ENCODE data around the gene NAALADL2.

NAALADL2 gene

DNA sequence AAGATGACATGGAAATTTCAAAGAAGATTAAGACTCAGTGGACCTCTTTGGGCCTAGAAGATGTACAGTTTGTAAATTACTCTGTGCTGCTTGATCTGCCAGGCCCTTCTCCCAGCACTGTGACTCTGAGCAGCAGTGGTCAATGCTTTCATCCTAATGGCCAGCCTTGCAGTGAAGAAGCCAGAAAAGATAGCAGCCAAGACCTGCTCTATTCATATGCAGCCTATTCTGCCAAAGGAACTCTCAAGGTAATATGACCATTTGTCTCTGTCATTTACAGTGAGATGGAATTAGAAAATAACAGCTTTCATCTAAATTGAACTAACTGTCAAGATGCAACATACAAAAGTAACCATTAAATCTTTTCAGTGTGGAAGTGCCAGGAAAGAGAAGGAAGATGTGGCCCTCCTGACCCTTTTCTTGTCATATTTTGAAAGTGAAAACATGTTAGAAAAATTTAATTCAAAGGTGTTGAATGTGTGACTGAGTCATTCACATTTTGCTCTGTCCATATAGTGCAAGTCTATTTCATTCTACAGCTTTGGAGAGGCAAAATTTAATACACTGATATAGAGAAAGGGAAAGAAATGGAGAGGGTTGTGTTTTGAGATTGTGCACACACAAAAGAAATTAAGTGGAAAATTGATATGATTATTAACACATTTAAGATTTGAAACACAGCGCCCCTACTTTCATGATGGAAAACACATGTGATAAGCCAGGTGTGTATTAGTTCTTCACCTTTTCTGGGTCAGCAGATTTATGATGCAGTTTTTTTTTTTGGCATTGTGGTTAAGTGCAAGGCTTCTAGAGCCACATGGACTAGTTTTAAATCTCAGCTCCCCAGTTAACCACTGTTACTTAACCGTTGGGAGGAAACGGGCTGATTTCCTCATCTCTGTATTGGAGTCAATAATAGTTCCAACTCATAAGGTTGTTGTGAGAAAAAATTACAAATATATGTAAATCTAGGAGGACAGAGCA lies 375.1 kb downstream of the NAALADL2 start:
- Histone ChIP-seq H3K9me3 (ENCODE audit: control insufficient read depth, insufficient read depth, low read length) (no peaks in the 10 kb centered on the region), H3K4me1 (ENCODE audit: control insufficient read depth, insufficient read depth, low read length) (no peaks in the 10 kb centered on the region), H3K27me3 (ENCODE audit: control insufficient read depth, insufficient read depth, low read length) (no peaks in the 10 kb centered on the region), H3K27ac (ENCODE audit: low read depth, low read length) (no peak overlapping the region), H3K4me3 (ENCODE audit: low read depth, low read length) (no peak overlapping the region), H3K9ac (ENCODE audit: low read depth, low read length) (no peak overlapping the region), H3K36me3 (ENCODE audit: control insufficient read depth, insufficient read depth, low read length) (no peaks in the 10 kb centered on the region)

DNA sequence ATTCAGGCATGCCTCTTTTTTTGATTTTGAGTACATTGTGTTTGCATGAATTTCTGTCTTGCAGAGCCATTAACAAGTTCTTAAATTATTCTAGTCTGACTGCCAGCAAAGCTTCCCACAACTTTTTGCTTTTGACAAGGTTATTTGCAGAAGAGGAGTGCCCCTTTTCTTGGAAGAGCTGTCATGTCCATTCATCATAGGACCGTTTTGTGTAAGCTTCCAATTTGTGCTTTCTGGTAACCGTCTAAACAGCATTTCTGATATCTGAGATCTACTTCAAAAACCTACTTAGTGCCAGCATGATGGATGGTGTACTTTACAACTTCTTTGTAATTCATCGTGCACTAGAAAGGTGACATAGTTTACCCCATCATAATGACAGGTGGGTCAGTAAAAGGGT lies 379.7 kb downstream of the NAALADL2 start:
- H3K9me3 ChIP-seq (ENCODE audit: control insufficient read depth, insufficient read depth, low read length) = no peaks in the 10 kb centered on the region
- no peak overlapping the region for H3K4me3 ChIP-seq (ENCODE audit: low read depth, low read length)
- H3K9ac ChIP-seq (ENCODE audit: low read depth, low read length) = no peak overlapping the region
- no peaks in the 10 kb centered on the region for H3K4me1 ChIP-seq (ENCODE audit: control insufficient read depth, insufficient read depth, low read length)
- no peaks in the 10 kb centered on the region for H3K36me3 ChIP-seq (ENCODE audit: control insufficient read depth, insufficient read depth, low read length)
- no peak overlapping the region for H3K27ac ChIP-seq (ENCODE audit: low read depth, low read length)
- H3K27me3 ChIP-seq (ENCODE audit: control insufficient read depth, insufficient read depth, low read length) = no peaks in the 10 kb centered on the region; the same call in 1 of the 2 replicates

DNA sequence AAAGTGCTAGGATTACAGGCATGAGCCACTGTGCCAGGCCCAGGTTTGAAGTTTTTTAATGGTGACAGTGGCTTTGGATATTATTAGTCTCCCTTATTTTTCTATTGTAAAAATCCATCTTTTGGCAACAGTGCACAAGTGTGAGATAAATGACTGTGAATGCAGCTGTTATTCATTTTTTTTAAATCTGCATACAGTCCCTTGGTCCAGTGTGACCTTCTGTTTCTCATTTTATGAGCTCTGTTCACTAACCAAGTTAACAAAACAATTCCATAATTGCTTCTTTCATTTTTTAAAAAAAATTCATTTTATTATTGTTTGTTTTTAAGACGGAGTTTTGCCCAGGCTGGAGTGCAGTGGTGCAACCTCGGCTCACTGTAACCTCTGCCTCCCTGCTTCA lies 381.8 kb downstream of the NAALADL2 start:
- no peaks in the 10 kb centered on the region for H3K9me3 ChIP-seq (ENCODE audit: control insufficient read depth, insufficient read depth, low read length)
- H3K4me1 ChIP-seq (ENCODE audit: control insufficient read depth, insufficient read depth, low read length) = no peaks in the 10 kb centered on the region
- no peaks in the 10 kb centered on the region for H3K36me3 ChIP-seq (ENCODE audit: control insufficient read depth, insufficient read depth, low read length)
- H3K9ac ChIP-seq (ENCODE audit: low read depth, low read length) = no peak overlapping the region
- H3K4me3 ChIP-seq (ENCODE audit: low read depth, low read length) = no peak overlapping the region
- peaks cover 17% of the 10 kb centered on the region for H3K27me3 ChIP-seq (ENCODE audit: control insufficient read depth, insufficient read depth, low read length)
- H3K27ac ChIP-seq (ENCODE audit: low read depth, low read length) = no peak overlapping the region

DNA sequence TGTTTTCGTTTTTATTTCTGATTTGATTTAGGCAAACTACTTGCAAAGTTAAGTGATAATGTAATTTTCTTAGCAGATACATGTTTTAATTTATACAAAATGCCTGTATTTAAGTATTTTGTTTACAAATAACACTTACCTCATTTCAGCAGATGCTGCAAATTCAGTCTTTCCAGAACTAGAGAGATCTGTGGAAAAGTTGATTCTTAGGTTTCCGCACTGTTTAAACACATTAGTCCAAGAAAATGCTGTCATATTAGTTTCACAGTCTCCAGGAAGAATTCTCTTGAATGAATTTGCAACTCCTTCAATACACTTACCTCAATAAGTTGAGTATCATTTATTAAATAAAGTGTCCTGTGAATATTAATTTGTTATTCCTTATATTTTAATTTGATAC lies 383.1 kb downstream of the NAALADL2 start:
- H3K27ac ChIP-seq (ENCODE audit: low read depth, low read length) = no peak overlapping the region
- H3K36me3 ChIP-seq (ENCODE audit: control insufficient read depth, insufficient read depth, low read length) = no peaks in the 10 kb centered on the region
- no peaks in the 10 kb centered on the region for H3K4me1 ChIP-seq (ENCODE audit: control insufficient read depth, insufficient read depth, low read length)
- H3K27me3 ChIP-seq (ENCODE audit: control insufficient read depth, insufficient read depth, low read length) = peaks cover 18% of the 10 kb centered on the region
- no peaks in the 10 kb centered on the region for H3K9me3 ChIP-seq (ENCODE audit: control insufficient read depth, insufficient read depth, low read length)
- no peak overlapping the region for H3K4me3 ChIP-seq (ENCODE audit: low read depth, low read length)
- H3K9ac ChIP-seq (ENCODE audit: low read depth, low read length) = no peak overlapping the region

DNA sequence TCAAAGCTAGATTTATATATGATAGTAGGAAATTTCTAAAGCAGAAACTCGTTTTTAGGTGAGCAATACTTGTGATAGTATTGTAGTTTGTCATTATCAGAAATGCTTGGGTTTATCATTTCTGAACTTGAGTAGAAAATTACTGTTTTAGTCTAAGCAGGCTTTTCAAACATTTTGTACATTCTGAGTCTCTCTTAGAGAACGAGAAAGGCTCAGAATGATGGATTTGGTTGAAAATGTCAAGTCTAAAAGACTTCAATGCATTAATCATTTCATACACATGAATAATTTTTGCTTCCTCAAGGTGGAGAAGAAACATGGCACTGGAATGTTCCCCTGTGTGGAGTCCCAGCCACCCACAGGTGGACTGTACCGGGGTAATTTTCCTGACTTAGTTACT lies 387.1 kb downstream of the NAALADL2 start:
- no peaks in the 10 kb centered on the region for H3K36me3 ChIP-seq (ENCODE audit: control insufficient read depth, insufficient read depth, low read length)
- no peak overlapping the region for H3K9ac ChIP-seq (ENCODE audit: low read depth, low read length)
- no peaks in the 10 kb centered on the region for H3K9me3 ChIP-seq (ENCODE audit: control insufficient read depth, insufficient read depth, low read length)
- no peaks in the 10 kb centered on the region for H3K4me1 ChIP-seq (ENCODE audit: control insufficient read depth, insufficient read depth, low read length)
- no peak overlapping the region for H3K27ac ChIP-seq (ENCODE audit: low read depth, low read length)
- H3K27me3 ChIP-seq (ENCODE audit: control insufficient read depth, insufficient read depth, low read length) = peaks cover 18% of the 10 kb centered on the region
- no peak overlapping the region for H3K4me3 ChIP-seq (ENCODE audit: low read depth, low read length)

DNA sequence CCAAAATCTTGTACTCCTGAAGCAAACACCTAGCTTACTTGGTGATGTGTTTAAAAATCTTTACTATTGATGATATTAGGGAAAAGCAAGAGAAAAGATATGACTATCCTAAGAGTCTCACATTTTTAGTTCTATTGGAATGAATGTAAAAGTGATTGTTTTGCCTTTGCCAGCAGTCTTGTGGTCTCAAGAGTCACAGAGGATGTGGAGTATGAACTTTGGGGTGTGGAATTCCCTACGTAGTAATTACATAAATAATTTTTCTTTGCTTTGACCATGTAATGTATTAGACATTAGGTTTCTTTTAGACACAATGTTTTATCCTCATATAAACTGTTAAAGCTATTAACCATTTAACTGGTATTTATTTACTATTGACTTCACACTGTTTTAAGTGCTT lies 387.6 kb downstream of the NAALADL2 start:
- no peaks in the 10 kb centered on the region for H3K9me3 ChIP-seq (ENCODE audit: control insufficient read depth, insufficient read depth, low read length)
- H3K4me1 ChIP-seq (ENCODE audit: control insufficient read depth, insufficient read depth, low read length) = no peaks in the 10 kb centered on the region
- no peak overlapping the region for H3K4me3 ChIP-seq (ENCODE audit: low read depth, low read length)
- H3K27me3 ChIP-seq (ENCODE audit: control insufficient read depth, insufficient read depth, low read length) = peaks cover 18% of the 10 kb centered on the region
- no peak overlapping the region for H3K9ac ChIP-seq (ENCODE audit: low read depth, low read length)
- no peak overlapping the region for H3K27ac ChIP-seq (ENCODE audit: low read depth, low read length)
- H3K36me3 ChIP-seq (ENCODE audit: control insufficient read depth, insufficient read depth, low read length) = no peaks in the 10 kb centered on the region

DNA sequence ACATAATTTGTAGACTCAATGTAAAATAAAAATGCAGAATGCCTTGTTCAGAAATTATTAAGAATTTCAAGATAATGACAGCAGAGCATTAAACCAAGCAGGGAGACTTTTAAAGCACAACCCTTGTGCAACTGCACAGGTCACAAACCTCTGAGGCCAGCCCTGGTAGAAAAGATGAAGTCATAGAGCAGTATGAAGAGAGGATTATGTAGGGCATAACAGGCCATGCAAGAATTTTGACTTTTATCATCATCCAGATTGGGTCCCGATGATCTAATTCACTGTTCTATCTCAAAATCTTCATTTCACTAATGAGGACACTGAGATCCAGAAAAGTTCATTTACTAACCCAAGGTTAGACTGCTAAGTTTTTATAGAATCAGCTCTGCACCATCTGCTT lies 388.5 kb downstream of the NAALADL2 start:
- no peak overlapping the region for H3K27ac ChIP-seq (ENCODE audit: low read depth, low read length)
- H3K9ac ChIP-seq (ENCODE audit: low read depth, low read length) = no peak overlapping the region
- no peaks in the 10 kb centered on the region for H3K9me3 ChIP-seq (ENCODE audit: control insufficient read depth, insufficient read depth, low read length)
- no peaks in the 10 kb centered on the region for H3K36me3 ChIP-seq (ENCODE audit: control insufficient read depth, insufficient read depth, low read length)
- H3K4me3 ChIP-seq (ENCODE audit: low read depth, low read length) = no peak overlapping the region
- peaks cover 18% of the 10 kb centered on the region for H3K27me3 ChIP-seq (ENCODE audit: control insufficient read depth, insufficient read depth, low read length)
- peaks cover 1% of the 10 kb centered on the region; the same call in 1 of the 2 replicates for H3K4me1 ChIP-seq (ENCODE audit: control insufficient read depth, insufficient read depth, low read length)

DNA sequence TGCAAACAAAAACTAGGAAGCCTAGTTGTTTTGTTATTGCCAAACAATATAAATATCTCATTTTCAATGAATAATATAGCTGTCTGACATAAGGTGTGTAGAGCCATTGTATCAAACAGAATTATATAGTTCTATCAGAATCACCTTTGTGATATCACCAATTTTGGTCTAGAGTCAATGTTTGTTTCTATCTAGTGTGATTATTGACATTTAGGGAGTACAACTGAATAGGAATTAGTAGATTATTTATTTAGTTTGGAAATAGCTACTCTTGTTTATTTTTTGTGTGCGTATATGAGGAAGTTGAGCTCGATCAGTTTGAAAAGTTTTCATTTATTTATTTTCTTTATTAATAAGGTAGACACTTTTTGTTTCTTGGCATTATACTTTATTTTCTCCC lies 389.7 kb downstream of the NAALADL2 start:
- Histone ChIP-seq H3K4me3 (ENCODE audit: low read depth, low read length) (no peak overlapping the region), H3K9ac (ENCODE audit: low read depth, low read length) (no peak overlapping the region), H3K27ac (ENCODE audit: low read depth, low read length) (no peak overlapping the region), H3K27me3 (ENCODE audit: control insufficient read depth, insufficient read depth, low read length) (peaks cover 18% of the 10 kb centered on the region), H3K4me1 (ENCODE audit: control insufficient read depth, insufficient read depth, low read length) (peaks cover 8% of the 10 kb centered on the region), H3K36me3 (ENCODE audit: control insufficient read depth, insufficient read depth, low read length) (no peaks in the 10 kb centered on the region), H3K9me3 (ENCODE audit: control insufficient read depth, insufficient read depth, low read length) (no peaks in the 10 kb centered on the region)

DNA sequence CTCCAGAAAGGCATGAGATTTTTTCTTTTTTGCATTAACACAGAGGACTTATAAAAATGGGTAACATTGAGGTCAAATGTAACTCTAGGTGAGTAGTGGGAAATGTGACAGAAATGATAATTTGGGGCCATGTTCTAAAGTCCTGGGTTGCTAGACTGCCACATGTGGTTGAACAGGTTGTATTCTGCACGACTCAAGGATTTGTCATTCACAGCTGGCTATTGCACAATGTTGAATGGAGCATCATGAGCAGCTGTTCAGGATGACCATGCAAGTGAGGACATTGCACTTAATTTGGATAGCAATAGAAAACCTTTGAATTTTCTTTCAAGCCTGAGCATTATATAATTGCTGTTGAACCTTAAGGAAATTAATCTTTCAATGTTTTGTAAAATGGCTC lies 396.6 kb downstream of the NAALADL2 start:
- H3K27me3 ChIP-seq (ENCODE audit: control insufficient read depth, insufficient read depth, low read length) = no peaks in the 10 kb centered on the region
- no peak overlapping the region for H3K27ac ChIP-seq (ENCODE audit: low read depth, low read length)

DNA sequence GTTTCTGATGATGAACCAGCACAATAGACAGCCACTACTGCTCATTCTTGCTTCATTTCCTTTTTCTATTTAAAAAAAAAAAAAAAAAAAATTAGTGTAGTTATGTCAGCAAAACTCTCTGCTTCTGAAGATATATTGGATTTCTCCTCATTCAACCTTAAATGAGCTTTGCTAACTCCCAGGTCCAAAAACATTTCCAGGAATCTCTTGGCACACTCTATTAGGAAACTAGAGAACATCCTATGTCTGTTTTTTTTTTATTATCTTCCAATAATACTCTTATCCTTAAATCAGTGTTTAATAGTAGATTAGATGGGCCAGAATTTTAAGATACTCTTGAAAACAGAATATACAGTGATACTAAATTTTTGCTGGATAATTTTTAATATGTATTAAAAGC lies 398.0 kb downstream of the NAALADL2 start:
- H3K36me3 ChIP-seq (ENCODE audit: control insufficient read depth, insufficient read depth, low read length) = no peaks in the 10 kb centered on the region
- H3K9ac ChIP-seq (ENCODE audit: low read depth, low read length) = no peak overlapping the region
- H3K27me3 ChIP-seq (ENCODE audit: control insufficient read depth, insufficient read depth, low read length) = no peaks in the 10 kb centered on the region
- no peaks in the 10 kb centered on the region for H3K9me3 ChIP-seq (ENCODE audit: control insufficient read depth, insufficient read depth, low read length)
- H3K4me1 ChIP-seq (ENCODE audit: control insufficient read depth, insufficient read depth, low read length) = peaks cover 8% of the 10 kb centered on the region
- H3K27ac ChIP-seq (ENCODE audit: low read depth, low read length) = no peak overlapping the region
- no peak overlapping the region for H3K4me3 ChIP-seq (ENCODE audit: low read depth, low read length)

More for the DNA sequence above, 396.6 kb downstream of the NAALADL2 start:
- Histone ChIP-seq H3K4me1 (ENCODE audit: control insufficient read depth, insufficient read depth, low read length) (peaks cover 8% of the 10 kb centered on the region), H3K36me3 (ENCODE audit: control insufficient read depth, insufficient read depth, low read length) (no peaks in the 10 kb centered on the region), H3K9me3 (ENCODE audit: control insufficient read depth, insufficient read depth, low read length) (no peaks in the 10 kb centered on the region), H3K9ac (ENCODE audit: low read depth, low read length) (no peak overlapping the region), H3K4me3 (ENCODE audit: low read depth, low read length) (no peak overlapping the region)

DNA sequence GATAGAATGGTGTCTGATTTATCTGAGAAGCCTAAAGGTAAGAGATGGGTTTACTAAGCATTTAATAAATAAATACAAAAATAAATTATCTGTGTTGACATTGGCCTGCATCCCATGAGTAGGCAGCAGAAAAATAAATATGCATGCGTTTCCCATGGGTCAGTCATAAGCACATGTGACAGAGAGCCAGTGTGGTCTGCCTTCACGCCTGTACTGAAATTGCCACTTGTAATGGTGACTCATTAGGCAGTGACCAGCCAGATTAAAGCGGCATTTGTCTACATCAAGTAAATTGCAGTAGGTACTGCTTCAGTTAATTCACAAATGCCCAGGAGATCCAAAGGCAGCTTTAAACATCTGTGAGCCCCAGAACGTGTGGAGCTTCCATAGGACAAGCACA lies 399.6 kb downstream of the NAALADL2 start:
- no peak overlapping the region for H3K9ac ChIP-seq (ENCODE audit: low read depth, low read length)
- H3K27ac ChIP-seq (ENCODE audit: low read depth, low read length) = no peak overlapping the region
- H3K4me3 ChIP-seq (ENCODE audit: low read depth, low read length) = no peak overlapping the region
- H3K36me3 ChIP-seq (ENCODE audit: control insufficient read depth, insufficient read depth, low read length) = no peaks in the 10 kb centered on the region
- no peaks in the 10 kb centered on the region for H3K27me3 ChIP-seq (ENCODE audit: control insufficient read depth, insufficient read depth, low read length)
- H3K4me1 ChIP-seq (ENCODE audit: control insufficient read depth, insufficient read depth, low read length) = no peaks in the 10 kb centered on the region
- H3K9me3 ChIP-seq (ENCODE audit: control insufficient read depth, insufficient read depth, low read length) = no peaks in the 10 kb centered on the region

All from HUES48 (cell line).